ENCODE data around the gene PRMT7. TPM values are rescaled to one million over a fixed set of nuclear protein-coding genes. Genes with fewer than 3 reads are reported as not detected.
A peak's percentile ranks its signal among the peaks of the same experiment; 100 is the strongest.
"Not testable (repeated sequence)": the region's sequence is repeated elsewhere in the genome, so short reads cannot be mapped to it uniquely, and the experiment has no call there.

The PRMT7 gene
- total and polyA plus RNA-seq, 2 donors from 2014 or later = 20.4 to 33.7 TPM

DNA sequence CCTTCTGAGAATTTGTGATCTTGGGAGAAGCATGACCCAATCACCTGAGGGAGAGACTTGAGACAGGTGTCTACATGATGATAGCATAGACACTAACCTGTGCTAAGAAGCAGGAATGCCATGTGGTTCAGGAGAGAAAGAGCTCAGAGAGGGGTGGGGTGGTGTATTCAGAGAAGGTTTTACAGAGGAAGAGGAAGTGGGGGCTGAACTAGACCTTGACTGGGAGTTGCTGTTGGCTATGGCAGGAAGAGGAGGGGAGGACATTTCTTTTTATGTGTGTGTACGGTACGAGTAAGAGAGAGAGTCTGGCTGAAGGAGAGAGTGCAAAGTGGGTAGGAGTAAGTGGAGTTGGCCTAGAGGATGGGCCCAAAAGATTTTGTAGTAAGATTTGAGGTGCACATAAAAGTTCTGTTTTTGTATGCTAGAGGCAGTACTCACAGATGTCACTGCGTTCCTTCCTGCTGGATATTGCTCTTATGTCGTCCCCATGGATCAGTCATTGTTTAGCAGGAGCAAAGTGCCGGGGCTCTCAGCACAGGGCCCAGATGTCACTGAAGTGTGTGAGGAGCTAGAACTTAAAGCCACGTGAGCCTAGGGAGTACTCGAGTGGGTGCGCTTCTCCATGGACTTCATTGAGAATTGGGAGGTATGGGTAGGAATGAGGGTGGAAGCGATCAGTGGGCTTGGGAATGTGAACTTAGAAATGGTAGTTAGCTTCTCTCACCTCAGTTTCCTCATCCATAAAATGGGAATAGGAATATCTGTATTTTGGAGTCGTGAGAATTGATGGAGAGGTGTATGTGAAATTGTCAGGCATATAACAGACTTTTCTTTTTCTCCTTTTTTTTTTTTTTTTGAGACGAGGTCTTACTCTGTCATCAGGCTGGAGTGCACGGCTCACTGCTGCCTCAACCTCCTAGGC, 24.4 kb upstream of the PRMT7 start:
- Histone ChIP-seq H3K9ac (ENCODE audit: low read length in 3 of 3) (no peak overlapping the region), H3K4me1 (ENCODE audit: control insufficient read depth in 2 of 3, insufficient read depth in 2 of 3, low read depth in 1 of 3, low read length in 3 of 3) (peaks cover 0 to 28% (median 4%) of the 10 kb centered on the region in 3 donors), H3K27me3 (ENCODE audit: control insufficient read depth, insufficient read depth, low read length) (no peaks in the 10 kb centered on the region), H3K4me3 (ENCODE audit: low read length in 3 of 3) (no peak overlapping the region), H3K27ac (ENCODE audit: low read depth in 2 of 2, low read length in 2 of 2) (peak overlapping the region in 1 of 2 donors; percentile 50), H3K36me3 (ENCODE audit: control insufficient read depth in 2 of 3, insufficient read depth in 3 of 3, low read length in 3 of 3) (peaks cover 0 to 10% (median 8%) of the 10 kb centered on the region in 3 donors), H3K9me3 (ENCODE audit: control insufficient read depth in 2 of 3, insufficient read depth in 1 of 3, low read length in 3 of 3) (no peaks in the 10 kb centered on the region)
- DNase-seq (no peak), FAIRE-seq (no peak)
- intact Hi-C loops (cut with DNase I) = no loop called here
- TF ChIP-seq, protein P1, sequence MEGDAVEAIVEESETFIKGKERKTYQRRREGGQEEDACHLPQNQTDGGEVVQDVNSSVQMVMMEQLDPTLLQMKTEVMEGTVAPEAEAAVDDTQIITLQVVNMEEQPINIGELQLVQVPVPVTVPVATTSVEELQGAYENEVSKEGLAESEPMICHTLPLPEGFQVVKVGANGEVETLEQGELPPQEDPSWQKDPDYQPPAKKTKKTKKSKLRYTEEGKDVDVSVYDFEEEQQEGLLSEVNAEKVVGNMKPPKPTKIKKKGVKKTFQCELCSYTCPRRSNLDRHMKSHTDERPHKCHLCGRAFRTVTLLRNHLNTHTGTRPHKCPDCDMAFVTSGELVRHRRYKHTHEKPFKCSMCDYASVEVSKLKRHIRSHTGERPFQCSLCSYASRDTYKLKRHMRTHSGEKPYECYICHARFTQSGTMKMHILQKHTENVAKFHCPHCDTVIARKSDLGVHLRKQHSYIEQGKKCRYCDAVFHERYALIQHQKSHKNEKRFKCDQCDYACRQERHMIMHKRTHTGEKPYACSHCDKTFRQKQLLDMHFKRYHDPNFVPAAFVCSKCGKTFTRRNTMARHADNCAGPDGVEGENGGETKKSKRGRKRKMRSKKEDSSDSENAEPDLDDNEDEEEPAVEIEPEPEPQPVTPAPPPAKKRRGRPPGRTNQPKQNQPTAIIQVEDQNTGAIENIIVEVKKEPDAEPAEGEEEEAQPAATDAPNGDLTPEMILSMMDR (IDR thresholded peaks at IDR 0.05; ENCODE audit: borderline replicate concordance, extremely low read depth, insufficient read depth) = no peak

DNA sequence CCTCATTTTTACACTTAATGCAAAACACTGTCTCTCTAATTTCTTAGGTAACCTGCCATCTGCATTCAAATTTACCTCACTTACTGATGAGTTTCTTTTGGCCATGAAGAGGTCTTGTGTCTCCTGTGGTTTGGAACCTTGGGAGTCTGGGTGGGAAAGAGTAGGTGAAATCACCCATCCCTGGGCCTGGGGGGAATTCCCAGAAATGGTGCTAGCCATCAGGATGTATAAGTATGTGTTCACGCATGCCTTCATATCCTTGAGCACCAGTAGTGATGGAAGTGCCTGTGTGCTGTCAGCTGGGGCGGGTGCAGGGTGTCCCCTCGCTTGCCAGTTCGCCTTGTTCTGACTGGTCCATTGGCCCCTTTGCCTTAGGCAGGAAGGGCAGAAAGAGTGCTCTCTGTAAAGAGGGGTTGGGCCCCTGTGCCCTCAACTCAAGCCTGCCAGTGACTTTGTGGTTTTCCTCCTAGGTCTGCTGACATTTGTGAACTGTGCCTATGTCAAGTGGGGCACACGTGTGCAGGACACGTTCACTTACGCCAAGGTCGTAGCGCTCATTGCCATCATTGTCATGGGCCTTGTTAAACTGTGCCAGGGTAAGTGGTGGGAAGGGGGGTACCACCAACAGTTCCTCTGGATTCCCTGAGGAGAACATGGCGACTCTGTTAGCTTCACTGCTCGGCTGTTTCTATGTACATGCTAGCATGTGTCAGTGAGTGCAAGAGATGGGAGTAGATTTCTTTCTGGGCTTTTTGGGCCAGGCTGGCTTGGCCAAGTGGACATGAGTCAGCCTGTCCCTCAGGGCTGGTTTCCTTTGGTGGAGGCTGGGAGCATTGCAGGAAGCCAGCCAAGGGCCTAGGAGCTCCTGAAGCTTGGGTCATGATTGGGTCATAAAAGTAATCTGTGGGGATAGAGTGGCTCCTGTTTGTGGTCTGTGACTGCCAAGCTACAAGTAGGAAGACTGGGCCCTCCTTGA, 23.3 kb upstream of the PRMT7 start:
- intact Hi-C loops (cut with DNase I) = no loop called here
- FAIRE-seq (no peak), DNase-seq (peak in 1 of 5 donors; percentile 86)
- Histone ChIP-seq H3K9ac (ENCODE audit: low read length in 3 of 3) (no peak overlapping the region), H3K36me3 (ENCODE audit: control insufficient read depth in 2 of 3, insufficient read depth in 3 of 3, low read length in 3 of 3) (peaks cover 4 to 16% (median 13%) of the 10 kb centered on the region in 3 donors), H3K27ac (ENCODE audit: low read depth in 2 of 2, low read length in 2 of 2) (peak overlapping the region; percentile 27 to 45), H3K4me1 (ENCODE audit: control insufficient read depth in 2 of 3, insufficient read depth in 2 of 3, low read depth in 1 of 3, low read length in 3 of 3) (peaks cover 0 to 26% (median 4%) of the 10 kb centered on the region in 3 donors), H3K27me3 (ENCODE audit: control insufficient read depth, insufficient read depth, low read length) (no peaks in the 10 kb centered on the region), H3K9me3 (ENCODE audit: control insufficient read depth in 2 of 3, insufficient read depth in 1 of 3, low read length in 3 of 3) (no peaks in the 10 kb centered on the region), H3K4me3 (ENCODE audit: low read length in 3 of 3) (no peak overlapping the region)
- TF ChIP-seq, protein P1 (IDR thresholded peaks at IDR 0.05; ENCODE audit: borderline replicate concordance, extremely low read depth, insufficient read depth) = no peak

DNA sequence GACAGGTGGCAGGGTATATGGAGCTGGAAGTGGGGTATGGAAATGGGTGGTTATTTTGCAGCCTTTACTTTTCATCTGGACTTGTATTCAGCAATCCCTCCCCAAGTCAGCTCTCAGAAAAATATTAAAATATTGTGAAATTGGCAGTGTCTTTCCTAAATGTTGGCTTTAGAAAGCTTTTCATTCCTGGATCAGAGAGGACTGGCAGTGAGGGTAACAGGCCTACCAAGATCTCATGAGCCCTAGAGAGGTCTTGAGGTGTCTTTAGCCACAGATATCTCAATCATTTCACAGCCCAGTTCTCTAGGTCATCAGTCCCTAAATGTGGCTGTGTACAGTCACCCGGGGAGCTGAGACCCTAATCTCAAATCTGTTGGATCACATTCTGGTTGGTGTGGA, 22.6 kb upstream of the PRMT7 start:
- Histone ChIP-seq H3K27me3 (ENCODE audit: control insufficient read depth, insufficient read depth, low read length) (no peaks in the 10 kb centered on the region), H3K36me3 (ENCODE audit: control insufficient read depth in 2 of 3, insufficient read depth in 3 of 3, low read length in 3 of 3) (peaks cover 4 to 16% (median 13%) of the 10 kb centered on the region in 3 donors), H3K27ac (ENCODE audit: low read depth in 2 of 2, low read length in 2 of 2) (peak overlapping the region in 1 of 2 donors; percentile 45), H3K4me3 (ENCODE audit: low read length in 3 of 3) (no peak overlapping the region), H3K9ac (ENCODE audit: low read length in 3 of 3) (no peak overlapping the region), H3K9me3 (ENCODE audit: control insufficient read depth in 2 of 3, insufficient read depth in 1 of 3, low read length in 3 of 3) (no peaks in the 10 kb centered on the region), H3K4me1 (ENCODE audit: control insufficient read depth in 2 of 3, insufficient read depth in 2 of 3, low read depth in 1 of 3, low read length in 3 of 3) (peaks cover 0 to 24% (median 4%) of the 10 kb centered on the region in 3 donors)
- FAIRE-seq (no peak), DNase-seq (no peak)
- TF ChIP-seq, protein P1 (IDR thresholded peaks at IDR 0.05; ENCODE audit: borderline replicate concordance, extremely low read depth, insufficient read depth) = no peak
- intact Hi-C loops (cut with DNase I) = no loop called here

DNA sequence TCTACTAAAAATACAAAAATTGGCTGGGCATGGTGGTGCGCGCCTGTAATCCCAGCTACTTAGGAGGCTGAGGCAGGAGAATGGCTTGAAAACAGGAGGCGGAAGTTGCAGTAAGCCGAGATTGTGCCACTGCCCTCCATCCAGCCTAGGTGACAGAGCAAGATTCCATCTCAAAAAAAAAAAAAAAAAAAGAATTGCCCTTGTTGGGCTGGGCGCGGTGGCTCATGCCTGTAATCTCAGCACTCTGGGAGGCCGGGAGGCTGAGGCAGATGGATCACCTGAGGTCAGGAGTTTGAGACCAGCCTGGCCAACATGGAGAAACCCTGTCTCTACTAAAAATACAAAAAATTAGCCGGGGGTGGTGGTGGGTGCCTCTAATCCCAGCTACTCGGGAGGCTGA, 22.0 kb upstream of the PRMT7 start:
- intact Hi-C loops (cut with DNase I); H3K9me3 ChIP-seq (ENCODE audit: control insufficient read depth in 2 of 3, insufficient read depth in 1 of 3, low read length in 3 of 3); H3K9ac ChIP-seq (ENCODE audit: low read length in 3 of 3); DNase-seq; H3K27ac ChIP-seq (ENCODE audit: low read depth in 2 of 2, low read length in 2 of 2); H3K4me3 ChIP-seq (ENCODE audit: low read length in 3 of 3); H3K27me3 ChIP-seq (ENCODE audit: control insufficient read depth, insufficient read depth, low read length); FAIRE-seq: not testable (repeated sequence)
- Histone ChIP-seq H3K4me1 (ENCODE audit: control insufficient read depth in 2 of 3, insufficient read depth in 2 of 3, low read depth in 1 of 3, low read length in 3 of 3) (peaks cover 0 to 24% (median 4%) of the 10 kb centered on the region in 3 donors), H3K36me3 (ENCODE audit: control insufficient read depth in 2 of 3, insufficient read depth in 3 of 3, low read length in 3 of 3) (peaks cover 4 to 16% (median 13%) of the 10 kb centered on the region in 3 donors)
